Panc1 (cell line): ENCODE data around the gene FAM177B.

Experiments used
- TF ChIP-seq, protein P1 (sequence below): fragments of 450-650 bp; IDR thresholded peaks from 2 replicates; pipeline ENCODE4 v1.5.1; 2017; ENCODE audit warnings: mild to moderate bottlenecking
- TF ChIP-seq, protein P2 (sequence below), 2 experiments: IDR thresholded peaks; 2 replicates each; pipeline ENCODE4 v1.6.1; 2011 to 2012; ENCODE audit warnings: low read depth in 2 of 2, control low read depth in 1 of 2, low read length in 1 of 2, mild to moderate bottlenecking in 1 of 2, moderate library complexity in 1 of 2; ENCODE audit not compliant: insufficient read depth in 1 of 2

DNA sequence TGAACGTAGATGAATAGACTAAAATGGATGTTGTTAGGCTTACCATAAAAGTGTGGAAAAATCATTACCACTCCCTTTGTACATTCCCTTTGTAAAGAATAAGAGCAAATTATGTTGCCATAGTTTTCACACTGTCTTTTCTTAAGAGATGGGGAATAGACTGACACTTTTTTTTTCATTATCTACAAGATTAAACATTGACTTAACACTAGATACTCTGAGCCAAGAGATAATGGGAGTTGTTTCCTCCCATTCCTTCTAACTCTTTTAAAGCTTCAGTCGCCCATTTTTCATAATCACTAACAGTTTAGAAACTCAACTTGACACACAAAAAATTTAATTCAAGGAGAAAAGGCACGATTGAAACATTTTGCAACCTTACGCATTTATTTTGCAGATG is 34.8 kb upstream of the FAM177B start:
- TF ChIP-seq, protein P1, sequence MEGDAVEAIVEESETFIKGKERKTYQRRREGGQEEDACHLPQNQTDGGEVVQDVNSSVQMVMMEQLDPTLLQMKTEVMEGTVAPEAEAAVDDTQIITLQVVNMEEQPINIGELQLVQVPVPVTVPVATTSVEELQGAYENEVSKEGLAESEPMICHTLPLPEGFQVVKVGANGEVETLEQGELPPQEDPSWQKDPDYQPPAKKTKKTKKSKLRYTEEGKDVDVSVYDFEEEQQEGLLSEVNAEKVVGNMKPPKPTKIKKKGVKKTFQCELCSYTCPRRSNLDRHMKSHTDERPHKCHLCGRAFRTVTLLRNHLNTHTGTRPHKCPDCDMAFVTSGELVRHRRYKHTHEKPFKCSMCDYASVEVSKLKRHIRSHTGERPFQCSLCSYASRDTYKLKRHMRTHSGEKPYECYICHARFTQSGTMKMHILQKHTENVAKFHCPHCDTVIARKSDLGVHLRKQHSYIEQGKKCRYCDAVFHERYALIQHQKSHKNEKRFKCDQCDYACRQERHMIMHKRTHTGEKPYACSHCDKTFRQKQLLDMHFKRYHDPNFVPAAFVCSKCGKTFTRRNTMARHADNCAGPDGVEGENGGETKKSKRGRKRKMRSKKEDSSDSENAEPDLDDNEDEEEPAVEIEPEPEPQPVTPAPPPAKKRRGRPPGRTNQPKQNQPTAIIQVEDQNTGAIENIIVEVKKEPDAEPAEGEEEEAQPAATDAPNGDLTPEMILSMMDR = no peak
- TF ChIP-seq, protein P2, sequence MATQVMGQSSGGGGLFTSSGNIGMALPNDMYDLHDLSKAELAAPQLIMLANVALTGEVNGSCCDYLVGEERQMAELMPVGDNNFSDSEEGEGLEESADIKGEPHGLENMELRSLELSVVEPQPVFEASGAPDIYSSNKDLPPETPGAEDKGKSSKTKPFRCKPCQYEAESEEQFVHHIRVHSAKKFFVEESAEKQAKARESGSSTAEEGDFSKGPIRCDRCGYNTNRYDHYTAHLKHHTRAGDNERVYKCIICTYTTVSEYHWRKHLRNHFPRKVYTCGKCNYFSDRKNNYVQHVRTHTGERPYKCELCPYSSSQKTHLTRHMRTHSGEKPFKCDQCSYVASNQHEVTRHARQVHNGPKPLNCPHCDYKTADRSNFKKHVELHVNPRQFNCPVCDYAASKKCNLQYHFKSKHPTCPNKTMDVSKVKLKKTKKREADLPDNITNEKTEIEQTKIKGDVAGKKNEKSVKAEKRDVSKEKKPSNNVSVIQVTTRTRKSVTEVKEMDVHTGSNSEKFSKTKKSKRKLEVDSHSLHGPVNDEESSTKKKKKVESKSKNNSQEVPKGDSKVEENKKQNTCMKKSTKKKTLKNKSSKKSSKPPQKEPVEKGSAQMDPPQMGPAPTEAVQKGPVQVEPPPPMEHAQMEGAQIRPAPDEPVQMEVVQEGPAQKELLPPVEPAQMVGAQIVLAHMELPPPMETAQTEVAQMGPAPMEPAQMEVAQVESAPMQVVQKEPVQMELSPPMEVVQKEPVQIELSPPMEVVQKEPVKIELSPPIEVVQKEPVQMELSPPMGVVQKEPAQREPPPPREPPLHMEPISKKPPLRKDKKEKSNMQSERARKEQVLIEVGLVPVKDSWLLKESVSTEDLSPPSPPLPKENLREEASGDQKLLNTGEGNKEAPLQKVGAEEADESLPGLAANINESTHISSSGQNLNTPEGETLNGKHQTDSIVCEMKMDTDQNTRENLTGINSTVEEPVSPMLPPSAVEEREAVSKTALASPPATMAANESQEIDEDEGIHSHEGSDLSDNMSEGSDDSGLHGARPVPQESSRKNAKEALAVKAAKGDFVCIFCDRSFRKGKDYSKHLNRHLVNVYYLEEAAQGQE (IDR thresholded peaks at IDR 0.05; ENCODE audit: insufficient read depth in 1 of 2, low read depth in 2 of 2, low read length in 1 of 2) = no peak
